IMR-90 (cell line): Measurements from ENCODE around the gene FGGY. TPM values are rescaled to one million over a fixed set of nuclear protein-coding genes. Genes with fewer than 3 reads are reported as not detected.

Experiments used
- ATAC-seq: fragments of 200-7000 bp; cut with Tn5 transposase; 2 replicates; pipeline ENCODE4 v1.9.1; 2020; ENCODE audit warnings: low read depth, mild to moderate bottlenecking, moderate library complexity
- BruUV-seq: library from RNA; stranded (reverse); fragments of 400-500 nt; replicated peaks from 2 replicates; lab custom pipeline; 2021; lab: Mats Ljungman, UMichigan
- CTCF ChIA-PET: fragments of 300-600 bp; formaldehyde crosslinking; extraction: SDS; loops from one replicate; lab custom pipeline; 2021; ENCODE audit warnings: antibody characterized with exemption; lab: Yijun Ruan, JAX
- POLR2A ChIA-PET: fragments of 300-600 bp; sonication (Branson Sonifier 250); formaldehyde crosslinking; loops from one replicate; lab custom pipeline; 2022; ENCODE audit warnings: antibody characterized with exemption; ENCODE audit not compliant: unreplicated experiment; lab: Charles Lee
- DNase-seq: peaks from one replicate; pipeline ENCODE4 v3.0.0; 2013
- H2AFZ ChIP-seq: replicated peaks from 2 replicates; pipeline ENCODE3; 2013; ENCODE audit warnings: low read length, mild to moderate bottlenecking; ENCODE audit not compliant: poor library complexity
- H2AK5ac ChIP-seq: 2 replicates; pipeline ENCODE4 v1.6.1; 2013; ENCODE audit warnings: low read depth, low read length, inconsistent platforms
- H2AK9ac ChIP-seq: replicated peaks from 2 replicates; pipeline ENCODE3; 2013; ENCODE audit warnings: mild to moderate bottlenecking, low read depth, low read length, moderate library complexity; ENCODE audit not compliant: poor library complexity
- H2BK120ac ChIP-seq: 2 replicates; pipeline ENCODE4 v1.6.1; 2013; ENCODE audit warnings: low read depth, low read length, inconsistent platforms
- H2BK15ac ChIP-seq: 3 replicates; pipeline ENCODE4 v1.6.1; 2013; ENCODE audit warnings: low read depth, low read length, inconsistent platforms
- H2BK20ac ChIP-seq: 2 replicates; pipeline ENCODE4 v1.6.1; 2013; ENCODE audit warnings: low read depth, mild to moderate bottlenecking, inconsistent platforms, low read length, moderate library complexity
- H2BK5ac ChIP-seq: 2 replicates; pipeline ENCODE4 v1.6.1; 2013; ENCODE audit warnings: mild to moderate bottlenecking, low read depth, low read length, inconsistent platforms; ENCODE audit not compliant: poor library complexity, severe bottlenecking
- H3K14ac ChIP-seq: replicated peaks from 2 replicates; pipeline ENCODE4 v1.6.1; 2013; ENCODE audit warnings: low read depth, low read length, inconsistent platforms
- H3K18ac ChIP-seq: 2 replicates; pipeline ENCODE4 v1.6.1; 2013; ENCODE audit warnings: low read depth, low read length, control low read depth
- H3K23ac ChIP-seq: 2 replicates; pipeline ENCODE4 v1.6.1; 2013; ENCODE audit warnings: low read depth, low read length, inconsistent platforms
- H3K27ac ChIP-seq: 2 replicates; pipeline ENCODE4 v1.5.1; 2013; ENCODE audit warnings: mild to moderate bottlenecking, control low read depth, low read length; ENCODE audit not compliant: insufficient read depth
- H3K27me3 ChIP-seq: 2 replicates; pipeline ENCODE4 v1.6.1; 2013; ENCODE audit warnings: low read length; ENCODE audit not compliant: control insufficient read depth, insufficient read depth
- H3K36me3 ChIP-seq: 2 replicates; pipeline ENCODE4 v1.6.1; 2013; ENCODE audit warnings: low read length, mixed read lengths; ENCODE audit not compliant: control insufficient read depth, insufficient read depth
- H3K4ac ChIP-seq: 2 replicates; pipeline ENCODE4 v1.6.1; 2013; ENCODE audit warnings: low read depth, low read length, inconsistent platforms
- H3K4me1 ChIP-seq: 2 replicates; pipeline ENCODE4 v1.6.1; 2013; ENCODE audit warnings: low read length, mixed read lengths; ENCODE audit not compliant: control insufficient read depth, insufficient read depth
- H3K4me2 ChIP-seq: 2 replicates; pipeline ENCODE4 v1.6.1; 2013; ENCODE audit warnings: low read depth, mild to moderate bottlenecking, control low read depth, low read length, moderate library complexity
- H3K4me3 ChIP-seq: 2 replicates; pipeline ENCODE4 v1.5.1; 2013; ENCODE audit warnings: low read depth, mild to moderate bottlenecking, control low read depth, low read length, moderate library complexity; ENCODE audit not compliant: insufficient read depth
- H3K56ac ChIP-seq: 2 replicates; pipeline ENCODE4 v1.6.1; 2013; ENCODE audit warnings: low read length, inconsistent platforms; ENCODE audit not compliant: insufficient read depth; ENCODE audit errors: extremely low read depth
- H3K79me1 ChIP-seq, 2 experiments: 2 replicates each; pipeline ENCODE4 v1.6.1; 2013; ENCODE audit warnings: low read length in 2 of 2, inconsistent platforms in 1 of 2, low read depth in 1 of 2
- H3K9ac ChIP-seq: 2 replicates; pipeline ENCODE4 v1.6.1; 2013; ENCODE audit warnings: low read depth, low read length, control low read depth
- H3K9me1 ChIP-seq: 2 replicates; pipeline ENCODE4 v1.6.1; 2013; ENCODE audit warnings: low read length, inconsistent platforms; ENCODE audit not compliant: insufficient read depth
- H3K9me3 ChIP-seq: 2 replicates; pipeline ENCODE4 v1.6.1; 2013; ENCODE audit warnings: low read length; ENCODE audit not compliant: control insufficient read depth, insufficient read depth
- H4K20me1 ChIP-seq: 2 replicates; pipeline ENCODE4 v1.6.1; 2013; ENCODE audit warnings: low read length, inconsistent platforms; ENCODE audit not compliant: insufficient read depth
- H4K5ac ChIP-seq: 2 replicates; pipeline ENCODE4 v1.6.1; 2013; ENCODE audit warnings: mild to moderate bottlenecking, low read depth, low read length, control low read depth
- H4K8ac ChIP-seq, 2 experiments: 2 replicates each; pipeline ENCODE4 v1.6.1; 2013; ENCODE audit warnings: low read depth in 2 of 2, low read length in 2 of 2, control low read depth in 1 of 2, inconsistent platforms in 1 of 2
- H4K91ac ChIP-seq: 2 replicates; pipeline ENCODE4 v1.6.1; 2013; ENCODE audit warnings: low read depth, low read length, inconsistent platforms; ENCODE audit not compliant: insufficient read depth
- BHLHE40 ChIP-seq: fragments of 150-350 bp; IDR thresholded peaks from 2 replicates; pipeline ENCODE4 v1.6.1; 2016; ENCODE audit warnings: mild to moderate bottlenecking, low read depth, low read length
- FOS ChIP-seq: fragments of 150-350 bp; IDR thresholded peaks from 2 replicates; pipeline ENCODE4 v1.6.1; 2016; ENCODE audit warnings: low read depth, low read length
- MXI1 ChIP-seq: IDR thresholded peaks from 2 replicates; pipeline ENCODE4 v1.6.1; 2012; ENCODE audit warnings: low read depth, mild to moderate bottlenecking, low read length, moderate library complexity, borderline replicate concordance
- NFE2L2 ChIP-seq: fragments of 150-350 bp; IDR thresholded peaks from 2 replicates; pipeline ENCODE4 v1.6.1; 2016; ENCODE audit warnings: low read depth, mild to moderate bottlenecking, low read length
- WGBS, 2 experiments: methylation state at CpG; one replicate each; pipeline versions ENCODE4 v1.1.5 to v1.1.7; 2013; ENCODE audit warnings: missing lambda C conversion rate in 2 of 2; ENCODE audit not compliant: insufficient read length in 1 of 2; ENCODE audit errors: extremely low coverage in 2 of 2; 5-methylcytosine and 5-hydroxymethylcytosine counted together
- dilution Hi-C: fragments of 300-500 bp; cut with HindIII; formaldehyde crosslinking; loops from one replicate; pipeline ENCODE4 v1.14.3; 2018; ENCODE audit warnings: low sequenced_read_pairs; ENCODE audit not compliant: unreplicated experiment
- in situ Hi-C: fragments of 300-500 bp; cut with MboI; formaldehyde crosslinking; loops from 3 replicates; pipeline ENCODE4 v1.14.3; 2019; ENCODE audit warnings: low sequenced_read_pairs, inconsistent platforms, mixed read lengths
- intact Hi-C: fragments of 100-400 bp; cut with micrococcal nuclease; formaldehyde crosslinking; loops from 2 replicates; pipeline ENCODE4 v1.10.0; 2022
- polyA plus RNA-seq, 3 experiments: library from polyadenylated mRNA; depleted of rRNA; stranded (reverse); fragments of >200 nt; gene quantifications; 2 replicates each; pipeline ENCODE4 v1.2.3, GENCODE V29; 2012; ENCODE audit warnings: low replicate concordance in 1 of 3
- total RNA-seq: library from RNA; depleted of rRNA; stranded (reverse); fragments of >200 nt; gene quantifications from 2 replicates; pipeline ENCODE4 v1.2.3, GENCODE V29; 2012

FGGY gene
- total and polyA plus RNA-seq, 2 of the 4 experiments (the other 2 are of a cell fraction), result 5.6 to 14.0 TPM

DNA sequence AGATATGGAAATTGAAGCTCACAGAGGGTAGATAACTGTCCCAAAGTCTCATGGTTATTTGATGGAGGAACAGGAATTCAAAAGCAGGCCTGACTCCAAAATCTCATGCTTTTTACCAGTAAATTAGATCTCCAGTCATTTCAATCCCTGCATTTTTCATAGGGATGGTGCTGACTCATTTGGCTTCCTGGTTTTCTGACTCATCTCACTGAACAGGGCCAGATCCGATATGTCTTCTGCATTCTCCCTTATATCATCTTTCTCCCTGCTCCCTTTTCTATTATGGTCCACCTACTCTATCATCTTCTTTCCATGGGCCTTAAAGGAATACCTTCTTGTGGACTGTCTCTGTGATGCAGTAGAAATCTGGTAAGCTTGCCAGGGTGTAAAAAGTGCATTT is 187.2 kb downstream of the FGGY start:
- Histone ChIP-seq H3K9ac (no peak overlapping the region), H3K79me1 (0 out of 4 replicates have a peak, but pooled peaks cover 0 to 4% of the 10 kb centered on the region in 2 experiments), H4K8ac (peak overlapping the region in 1 of 2 experiments; percentile 55; a peak in 1 of 4 replicates), H3K4me2 (peak overlapping the region; percentile 50; the same call in 1 of the 2 replicates), H3K23ac (no peak overlapping the region), H2AK9ac (no peak overlapping the region), H3K56ac (no peak overlapping the region), H3K27ac (peak overlapping the region; percentile 36; the same call in 1 of the 2 replicates), H3K36me3 (no peaks in the 10 kb centered on the region), H2BK20ac (peak overlapping the region; percentile 84), H3K9me3 (no peaks in the 10 kb centered on the region), H3K4ac (peak overlapping the region; percentile 45; the same call in 1 of the 2 replicates), H2BK120ac (peak overlapping the region; percentile 81), H3K9me1 (peaks cover 15% of the 10 kb centered on the region), H3K4me3 (no peak overlapping the region), H2AFZ (no peak overlapping the region), H4K20me1 (no peaks in the 10 kb centered on the region), H3K4me1 (peaks cover 7% of the 10 kb centered on the region; the same call in 1 of the 2 replicates), H2AK5ac (no peak overlapping the region), H2BK5ac (peak overlapping the region; percentile 81), H4K91ac (peak overlapping the region; percentile 35; the same call in 1 of the 2 replicates), H3K27me3 (no peaks in the 10 kb centered on the region), H2BK15ac (0 out of 3 replicates have a peak overlapping the region, but pooled peaks have one; percentile 20), H3K14ac (peak overlapping the region; percentile 67), H4K5ac (peak overlapping the region; percentile 24; the same call in 1 of the 2 replicates), H3K18ac (peak overlapping the region; percentile 88)
- no CpG with 5 or more reads among the region's 1 CpG for WGBS, 2 experiments
- DNase-seq (peak; percentile 94), ATAC-seq (peak; percentile 84)
- no TSS peak for BruUV-seq
- POLR2A ChIA-PET, result no interaction called here
- intact Hi-C loops, result loop anchor here (5.0 kb wide), 2 partner anchors 213 to 702 kb away; partner anchors contain the start of gene JUN
- CTCF ChIA-PET, result interaction anchor here (0.6 kb wide), 1 partner anchor 209 kb away, joined by 3 read pairs; no protein-coding TSS in a partner anchor
- dilution Hi-C loops, result no loop called here
- in situ Hi-C loops, result no loop called here
- no peak for TF ChIP-seq MXI1
- TF ChIP-seq NFE2L2, result peak; percentile 61; the same call in 1 of the 2 replicates
- peak; percentile 94 for TF ChIP-seq FOS
- peak; percentile 9; the same call in 1 of the 2 replicates for TF ChIP-seq BHLHE40
